GM23248 (cell line): ENCODE measurements around the gene S100A4.
"Not testable (repeated sequence)": the region's sequence is repeated elsewhere in the genome, so short reads cannot be mapped to it uniquely, and the experiment has no call there.

Experiments
- EZH2 ChIP-seq: fragments of 200-600 bp; sonication (generic); IDR thresholded peaks from 2 replicates; pipeline ENCODE4 v1.6.1; 2018; ENCODE audit warnings: antibody characterized with exemption, mild to moderate bottlenecking; ENCODE audit not compliant: insufficient read depth, poor library complexity, severe bottlenecking
- EZH2phosphoT487 ChIP-seq: fragments of 200-600 bp; sonication (generic); IDR thresholded peaks from 2 replicates; pipeline ENCODE4 v1.6.1; 2018; ENCODE audit warnings: antibody characterized with exemption, moderate library complexity, mild to moderate bottlenecking, low read depth; ENCODE audit not compliant: insufficient read depth

DNA sequence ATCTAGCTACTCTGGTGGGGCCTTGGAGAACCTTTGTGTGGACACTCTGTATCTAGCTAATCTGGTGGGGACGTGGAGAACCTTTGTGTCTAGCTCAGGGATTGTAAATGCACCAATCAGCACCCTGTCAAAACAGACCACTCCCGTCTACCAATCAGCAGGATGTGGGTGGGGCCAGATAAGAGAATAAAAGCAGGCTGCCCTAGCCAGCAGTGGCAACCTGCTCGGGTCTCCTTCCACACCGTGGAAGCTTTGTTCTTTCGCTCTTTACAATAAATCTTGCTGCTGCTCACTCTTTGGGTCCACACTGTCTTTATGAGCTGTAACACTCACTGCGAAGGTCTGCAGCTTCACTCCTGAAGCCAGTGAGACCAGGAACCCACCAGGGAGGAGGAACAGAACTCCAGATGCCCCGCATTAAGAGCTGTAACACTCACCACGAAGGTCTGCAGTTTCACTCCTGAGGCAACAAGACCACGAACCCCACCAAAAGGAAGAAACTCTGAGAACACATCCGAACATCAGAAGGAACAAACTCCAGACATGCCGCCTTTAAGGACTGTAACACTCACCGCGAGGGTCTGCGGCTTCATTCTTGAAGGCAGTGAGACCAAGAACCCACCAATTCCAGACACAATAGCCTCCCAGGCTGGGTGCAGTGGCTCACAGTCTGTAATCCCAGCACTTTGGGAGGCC lies 23.1 kb downstream of the S100A4 start:
- TF ChIP-seq EZH2, EZH2phosphoT487: not testable (repeated sequence)
